Esophagus squamous epithelium (tissue), 5 donors: ENCODE results near the gene P2RY4. TPM values are rescaled to one million over a fixed set of nuclear protein-coding genes. Genes with fewer than 3 reads are reported as not detected.
A peak's percentile ranks its signal among the peaks of the same experiment; 100 is the strongest.
"Not testable (repeated sequence)": the region's sequence is repeated elsewhere in the genome, so short reads cannot be mapped to it uniquely, and the experiment has no call there.

Experiments
- DNase-seq: peaks from one replicate; lab custom pipeline; 2025; lab: John Stamatoyannopoulos, UW
- H3K27ac ChIP-seq, 4 donors: fragments of 200-600 bp; sonication (generic); one replicate each; pipeline ENCODE4 v1.5.1; 2016 to 2019; ENCODE audit warnings: mild to moderate bottlenecking in 1 of 4
- H3K27me3 ChIP-seq, 4 donors: fragments of 200-600 bp; sonication (generic); 1 replicate in 3 of 4; 2 replicates in 1 of 4; pipeline versions ENCODE4 v1.5.1 to v1.6.0; 2017 to 2021; ENCODE audit warnings: antibody characterized with exemption in 1 of 4
- H3K36me3 ChIP-seq, 3 donors: fragments of 200-600 bp; sonication (generic); one replicate each; pipeline ENCODE4 v1.5.1; 2016 to 2019
- H3K4me1 ChIP-seq, 3 donors: fragments of 200-600 bp; sonication (generic); one replicate each; pipeline ENCODE4 v1.5.1; 2017 to 2019
- H3K4me3 ChIP-seq, 4 donors: fragments of 200-600 bp; sonication (generic); 1 replicate in 3 of 4; 2 replicates in 1 of 4; pipeline ENCODE4 v1.5.1; 2016 to 2019; ENCODE audit warnings: mild to moderate bottlenecking in 2 of 4, moderate library complexity in 1 of 4
- H3K9me3 ChIP-seq, 3 donors: fragments of 200-600 bp; sonication (generic); one replicate each; pipeline ENCODE4 v1.5.1; 2016 to 2019
- CTCF ChIP-seq, 6 experiments: fragments of 450-650 bp in 4 of 6; fragments of 200-600 bp in 2 of 6; sonication (generic) in 2 of 6; IDR thresholded peaks; one replicate each; pipeline ENCODE4 v1.5.1; 2016 to 2019; ENCODE audit warnings: antibody characterized with exemption in 6 of 6, mild to moderate bottlenecking in 4 of 6, moderate library complexity in 4 of 6
- POLR2A ChIP-seq, 4 donors: fragments of 450-650 bp; IDR thresholded peaks; one replicate each; pipeline ENCODE4 v1.6.1; 2017; ENCODE audit warnings: antibody characterized with exemption in 4 of 4, mild to moderate bottlenecking in 4 of 4, moderate library complexity in 3 of 4
- WGBS, 2 donors: methylation state at CpG; one replicate each; pipeline ENCODE4 v1.1.5; 2018; 5-methylcytosine and 5-hydroxymethylcytosine counted together
- intact Hi-C: fragments of 100-400 bp; cut with DNase I; formaldehyde crosslinking; loops from one replicate; pipeline ENCODE4 v1.15.0; 2022
- total RNA-seq, 4 donors: library from RNA; depleted of rRNA; stranded (reverse); fragments of >200 nt; gene quantifications; one replicate each; pipeline ENCODE4 v1.1.0, GENCODE V29; 2016
- donor health status: DM: yes; HTN: yes; CAD: no.

P2RY4 gene
- total RNA-seq, 4 donors from 2014 or later = 0.95 TPM; not detected in 3

- Histone ChIP-seq H3K4me1 (peaks cover 0 to 19% (median 5%) of the 10 kb centered on the region in 3 donors), H3K36me3 (peaks cover 0 to 35% (median 0%) of the 10 kb centered on the region in 3 donors), H3K4me3 (peak overlapping the region; percentile 43 to 67 (median 56)), H3K27ac (peak overlapping the region; percentile 76 to 86 (median 83)), H3K27me3 (no peaks in the 10 kb centered on the region), H3K9me3 (no peaks in the 10 kb centered on the region)
- no peak for DNase-seq
- intact Hi-C loops = no loop called here
- no peak for TF ChIP-seq POLR2A (IDR thresholded peaks at IDR 0.05)
- no peak for TF ChIP-seq CTCF (IDR thresholded peaks at IDR 0.05)
- 38 to 80% methylated on average over 1 to 11 of the region's 11 CpGs for WGBS, 2 donors
Observed at GRCh38 chrX:70289168-70289792, 29.3 kb upstream of the P2RY4 start.

DNA sequence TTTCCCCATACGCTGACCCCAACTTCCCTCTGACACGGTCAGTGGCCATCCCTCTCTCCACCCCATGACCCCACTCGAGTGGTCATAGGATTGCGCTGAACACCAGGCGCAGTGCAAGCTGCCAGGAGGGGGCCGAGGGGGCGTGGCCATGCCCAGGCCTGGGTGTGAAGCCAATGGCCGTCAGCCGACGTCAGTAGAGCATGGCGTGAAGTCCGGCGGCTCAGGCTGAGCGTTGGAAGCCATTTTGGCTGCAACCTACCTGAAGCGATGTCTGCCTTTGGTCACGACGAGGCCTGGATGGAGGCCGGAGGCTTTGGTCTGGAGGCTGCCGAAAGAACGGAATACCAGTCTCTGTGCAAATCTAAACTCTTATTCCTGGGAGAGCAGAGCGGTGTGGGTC is 21.9 kb upstream of the P2RY4 start, which contains the start of gene RAB41:
Gene RAB41, plus strand, starts transcription at position 222 of the 400 bp plus-strand sequence. Its CDS starts 46 bp downstream, at position 268.
- intact Hi-C loops = no loop called here
- no peaks in the 10 kb centered on the region for H3K27me3 ChIP-seq
- TF ChIP-seq CTCF (IDR thresholded peaks at IDR 0.05) = no peak
- no peak for TF ChIP-seq POLR2A (IDR thresholded peaks at IDR 0.05)

GRCh38 chrX:70280573-70280972 is 20.6 kb upstream of the P2RY4 start:
- 78% methylated on average over 3 of the region's 3 CpGs; no CpG with 5 or more reads in 1 of the 2 donors for WGBS, 2 donors
- no peaks in the 10 kb centered on the region for H3K27me3 ChIP-seq
- no peak overlapping the region for H3K4me3 ChIP-seq
- no peaks in the 10 kb centered on the region for H3K9me3 ChIP-seq
- intact Hi-C loops = no loop called here
- peaks cover 0 to 14% (median 0%) of the 10 kb centered on the region in 3 donors for H3K36me3 ChIP-seq
- no peaks in the 10 kb centered on the region for H3K4me1 ChIP-seq
- no peak for DNase-seq
- H3K27ac ChIP-seq = no peak overlapping the region
- TF ChIP-seq CTCF (IDR thresholded peaks at IDR 0.05) (no peak), POLR2A (IDR thresholded peaks at IDR 0.05) (no peak)

More for the DNA sequence above, 21.9 kb upstream of the P2RY4 start, which contains the start of gene RAB41:
- no peak for DNase-seq
- H3K4me1 ChIP-seq = no peaks in the 10 kb centered on the region
- no peak within 1 kb of the TSS for H3K27ac ChIP-seq
- no peaks in the 10 kb centered on the region for H3K9me3 ChIP-seq
- peaks cover 0 to 28% (median 0%) of the 10 kb centered on the region in 3 donors for H3K36me3 ChIP-seq
- 89 to 94% methylated on average over 14 to 16 of the region's 21 CpGs for WGBS, 2 donors
- H3K4me3 ChIP-seq = no peak within 1 kb of the TSS

- Histone ChIP-seq H3K27me3 (no peaks in the 10 kb centered on the region), H3K9me3 (no peaks in the 10 kb centered on the region), H3K4me1 (no peaks in the 10 kb centered on the region), H3K27ac (no peak overlapping the region), H3K4me3 (no peak overlapping the region), H3K36me3 (peaks cover 0 to 7% (median 0%) of the 10 kb centered on the region in 3 donors)
- intact Hi-C loops = no loop called here
- 68 to 91% methylated on average over 3 of the region's 3 CpGs for WGBS, 2 donors
- TF ChIP-seq POLR2A (IDR thresholded peaks at IDR 0.05) = no peak
- TF ChIP-seq CTCF (IDR thresholded peaks at IDR 0.05) = no peak
- DNase-seq = no peak
Observed at GRCh38 chrX:70279081-70279480, 19.1 kb upstream of the P2RY4 start.

DNA sequence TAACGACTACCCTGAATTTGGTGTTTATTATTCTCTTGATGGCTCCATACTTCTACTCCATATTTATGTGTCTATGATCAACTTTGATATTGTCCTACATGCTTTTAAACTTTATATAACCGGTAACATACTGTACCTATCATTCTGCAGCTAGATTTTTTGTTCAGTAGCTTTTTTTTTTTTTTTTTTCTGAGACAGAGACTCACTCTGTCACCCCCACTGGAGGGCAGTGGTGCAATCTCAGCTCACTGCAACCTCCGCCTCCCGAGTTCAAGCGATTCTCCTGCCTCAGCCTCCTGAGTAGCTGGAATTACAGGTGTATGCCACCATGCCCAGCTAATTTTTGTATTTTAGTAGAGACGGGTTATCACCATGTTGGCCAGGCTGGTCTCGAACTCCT is 14.0 kb upstream of the P2RY4 start:
- H3K4me3 ChIP-seq, H3K27ac ChIP-seq, intact Hi-C loops, DNase-seq, H3K4me1 ChIP-seq, H3K27me3 ChIP-seq, H3K9me3 ChIP-seq, H3K36me3 ChIP-seq: not testable (repeated sequence)
- WGBS, 2 donors = 71 to 87% methylated on average over 2 to 7 of the region's 7 CpGs
